Measurements from ENCODE around the gene TRIP12.
"Not testable (repeated sequence)": the region's sequence is repeated elsewhere in the genome, so short reads cannot be mapped to it uniquely, and the experiment has no call there.

The TRIP12 gene

GRCh38 chr2:229917793-229918192 lies 4.0 kb downstream of the TRIP12 start:
- no peak for TF ChIP-seq ZFX (IDR thresholded peaks at IDR 0.05)
- no peak overlapping the region for H3K27ac ChIP-seq

GRCh38 chr2:229914171-229914570 lies 7.6 kb downstream of the TRIP12 start:
- H3K27ac ChIP-seq = no peak overlapping the region
- TF ChIP-seq ZFX (IDR thresholded peaks at IDR 0.05) (no peak), CTCF (conservative IDR thresholded peaks at IDR 0.05) (no peak)

GRCh38 chr2:229910832-229911412 lies 10.9 kb downstream of the TRIP12 start:
- TF ChIP-seq CTCF (conservative IDR thresholded peaks at IDR 0.05) = peak; percentile 52
- no peak for TF ChIP-seq ZFX (IDR thresholded peaks at IDR 0.05)
- H3K27ac ChIP-seq = no peak overlapping the region

GRCh38 chr2:229910147-229910831 lies 11.5 kb downstream of the TRIP12 start:
- no peak overlapping the region for H3K27ac ChIP-seq
- TF ChIP-seq ZFX (IDR thresholded peaks at IDR 0.05) (no peak), CTCF (conservative IDR thresholded peaks at IDR 0.05) (no peak)

GRCh38 chr2:229909090-229909489 lies 12.7 kb downstream of the TRIP12 start:
- H3K27ac ChIP-seq = no peak overlapping the region
- TF ChIP-seq CTCF (conservative IDR thresholded peaks at IDR 0.05) (no peak), ZFX (IDR thresholded peaks at IDR 0.05) (no peak)

- no peak overlapping the region for H3K27ac ChIP-seq
- TF ChIP-seq CTCF (conservative IDR thresholded peaks at IDR 0.05) (no peak), ZFX (IDR thresholded peaks at IDR 0.05) (no peak)
Observed at GRCh38 chr2:229905601-229906000, 16.2 kb downstream of the TRIP12 start.

- TF ChIP-seq ZFX (IDR thresholded peaks at IDR 0.05) (no peak), CTCF (conservative IDR thresholded peaks at IDR 0.05) (no peak)
- no peak overlapping the region for H3K27ac ChIP-seq
Observed at GRCh38 chr2:229903037-229903436, 18.8 kb downstream of the TRIP12 start.

- TF ChIP-seq ZFX (IDR thresholded peaks at IDR 0.05) (no peak), CTCF (conservative IDR thresholded peaks at IDR 0.05) (no peak)
- H3K27ac ChIP-seq = no peak overlapping the region
Observed at GRCh38 chr2:229901819-229902218, 20.0 kb downstream of the TRIP12 start.

- H3K27ac ChIP-seq = not testable (repeated sequence)
Observed at GRCh38 chr2:229900514-229900913, 21.3 kb downstream of the TRIP12 start.

Measured in C4-2B (cell line).